WTC11 (cell line): ENCODE results near the gene PALMD.

Experiments used
- ATF3 ChIP-seq: sonication (generic); formaldehyde crosslinking; conservative IDR thresholded peaks from 2 replicates; pipeline ENCODE4 v1.8.1; 2022; ENCODE audit warnings: mild to moderate bottlenecking, missing genetic modification reagents
- CREM ChIP-seq: sonication (generic); formaldehyde crosslinking; IDR thresholded peaks from 2 replicates; pipeline ENCODE4 v1.8.1; 2022; ENCODE audit warnings: mild to moderate bottlenecking, missing genetic modification reagents, moderate library complexity
- CTCF ChIP-seq: fragments of 200-600 bp; IDR thresholded peaks from 2 replicates; pipeline ENCODE4 v1.8.0; 2022; ENCODE audit warnings: antibody characterized with exemption
- ETV6 ChIP-seq: sonication (generic); formaldehyde crosslinking; IDR thresholded peaks from 2 replicates; pipeline ENCODE4 v1.8.1; 2022; ENCODE audit warnings: mild to moderate bottlenecking, missing genetic modification reagents
- ZBTB21 ChIP-seq: sonication (generic); formaldehyde crosslinking; IDR thresholded peaks from 2 replicates; pipeline ENCODE4 v1.8.1; 2023; ENCODE audit warnings: mild to moderate bottlenecking, missing genetic modification reagents, borderline replicate concordance

GRCh38 chr1:99606306-99606705 is 39.6 kb upstream of the PALMD start:
- no peak for TF ChIP-seq CREM (CRISPR knock-in tag)
- no peak for TF ChIP-seq ATF3 (CRISPR knock-in tag)
- TF ChIP-seq ETV6 (CRISPR knock-in tag), result no peak
- no peak for TF ChIP-seq CTCF
- no peak for TF ChIP-seq ZBTB21 (CRISPR knock-in tag)
